Stimulated activated naive CD8-positive, alpha-beta T cell treated with anti-CD3 and anti-CD28 coated beads, Interleukin-15, Interleukin-2, amounts not matched to agents 100 ng/mL and 50 ng/mL, for 24 hours (primary cell): ENCODE measurements around the gene PEX6.

ENCODE experiments used
- H3K27ac Mint-ChIP-seq: one replicate; pipeline ENCODE4 v1.8.0; 2021; ENCODE audit warnings: mild to moderate bottlenecking, mixed read lengths
- H3K27me3 Mint-ChIP-seq: one replicate; pipeline ENCODE4 v1.8.0; 2021; ENCODE audit warnings: mixed read lengths
- H3K36me3 Mint-ChIP-seq: one replicate; pipeline ENCODE4 v1.8.0; 2021; ENCODE audit warnings: low read depth, mixed read lengths
- H3K4me1 Mint-ChIP-seq: one replicate; pipeline ENCODE4 v1.8.0; 2021; ENCODE audit warnings: low read depth, mixed read lengths
- H3K4me3 Mint-ChIP-seq: one replicate; pipeline ENCODE4 v1.8.0; 2021; ENCODE audit warnings: mild to moderate bottlenecking, mixed read lengths
- H3K9me3 Mint-ChIP-seq: one replicate; pipeline ENCODE4 v1.8.0; 2021; ENCODE audit warnings: mixed read lengths

The PEX6 gene

GRCh38 chr6:42938987-42939809, 39.8 kb downstream of the PEX6 start:
- peaks cover 16% of the 10 kb centered on the region for H3K4me1 Mint-ChIP-seq
- H3K4me3 Mint-ChIP-seq = no peak overlapping the region
- no peaks in the 10 kb centered on the region for H3K27me3 Mint-ChIP-seq
- H3K9me3 Mint-ChIP-seq = no peaks in the 10 kb centered on the region
- peak overlapping the region; percentile 31 for H3K27ac Mint-ChIP-seq
- H3K36me3 Mint-ChIP-seq = peaks cover 72% of the 10 kb centered on the region

GRCh38 chr6:42938428-42938796, 40.6 kb downstream of the PEX6 start:
- Mint-ChIP-seq H3K36me3 (peaks cover 74% of the 10 kb centered on the region), H3K27me3 (no peaks in the 10 kb centered on the region), H3K27ac (no peak overlapping the region)

GRCh38 chr6:42937548-42938427, 41.2 kb downstream of the PEX6 start:
- Mint-ChIP-seq H3K27me3 (no peaks in the 10 kb centered on the region), H3K36me3 (peaks cover 79% of the 10 kb centered on the region), H3K9me3 (no peaks in the 10 kb centered on the region), H3K27ac (peak overlapping the region; percentile 10), H3K4me1 (peaks cover 31% of the 10 kb centered on the region), H3K4me3 (no peak overlapping the region)

More at GRCh38 chr6:42938428-42938796, 40.6 kb downstream of the PEX6 start:
- Mint-ChIP-seq H3K4me1 (peaks cover 24% of the 10 kb centered on the region), H3K4me3 (no peak overlapping the region), H3K9me3 (no peaks in the 10 kb centered on the region)

GRCh38 chr6:42936398-42936797, 42.6 kb downstream of the PEX6 start:
- H3K27ac Mint-ChIP-seq = peak overlapping the region; percentile 14
- H3K36me3 Mint-ChIP-seq = peaks cover 88% of the 10 kb centered on the region
- H3K4me1 Mint-ChIP-seq = peaks cover 43% of the 10 kb centered on the region
- no peaks in the 10 kb centered on the region for H3K9me3 Mint-ChIP-seq
- H3K4me3 Mint-ChIP-seq = no peak overlapping the region
- no peaks in the 10 kb centered on the region for H3K27me3 Mint-ChIP-seq

GRCh38 chr6:42935322-42935721, 43.7 kb downstream of the PEX6 start:
- H3K4me1 Mint-ChIP-seq = peaks cover 52% of the 10 kb centered on the region
- peak overlapping the region; percentile 75 for H3K27ac Mint-ChIP-seq
- no peaks in the 10 kb centered on the region for H3K27me3 Mint-ChIP-seq
- peaks cover 85% of the 10 kb centered on the region for H3K36me3 Mint-ChIP-seq
- H3K9me3 Mint-ChIP-seq = no peaks in the 10 kb centered on the region
- H3K4me3 Mint-ChIP-seq = no peak overlapping the region

GRCh38 chr6:42933205-42933604, 45.8 kb downstream of the PEX6 start:
- H3K4me3 Mint-ChIP-seq = peak overlapping the region; percentile 92
- H3K4me1 Mint-ChIP-seq = peaks cover 61% of the 10 kb centered on the region
- peak overlapping the region; percentile 97 for H3K27ac Mint-ChIP-seq
- H3K27me3 Mint-ChIP-seq = no peaks in the 10 kb centered on the region
- no peaks in the 10 kb centered on the region for H3K9me3 Mint-ChIP-seq
- peaks cover 70% of the 10 kb centered on the region for H3K36me3 Mint-ChIP-seq

GRCh38 chr6:42932412-42932811, 46.6 kb downstream of the PEX6 start:
- Mint-ChIP-seq H3K9me3 (no peaks in the 10 kb centered on the region), H3K4me1 (peaks cover 62% of the 10 kb centered on the region), H3K27ac (peak overlapping the region; percentile 97), H3K36me3 (peaks cover 62% of the 10 kb centered on the region), H3K27me3 (no peaks in the 10 kb centered on the region), H3K4me3 (peak overlapping the region; percentile 92)

GRCh38 chr6:42929821-42930360, 49.1 kb downstream of the PEX6 start:
- H3K4me1 Mint-ChIP-seq = peaks cover 51% of the 10 kb centered on the region

GRCh38 chr6:42928986-42929820, 49.8 kb downstream of the PEX6 start, which contains the start of gene CNPY3:
CNPY3 (plus strand) TSS chr6:42929480; CDS start chr6:42929571, 91 bp downstream.
- H3K9me3 Mint-ChIP-seq = no peaks in the 10 kb centered on the region
- H3K36me3 Mint-ChIP-seq = peaks cover 30% of the 10 kb centered on the region
- H3K4me1 Mint-ChIP-seq = peaks cover 45% of the 10 kb centered on the region
- no peaks in the 10 kb centered on the region for H3K27me3 Mint-ChIP-seq
- H3K4me3 Mint-ChIP-seq = peak within 1 kb of the TSS; percentile 92
- H3K27ac Mint-ChIP-seq = peak within 1 kb of the TSS; percentile 97

More at GRCh38 chr6:42929821-42930360, 49.1 kb downstream of the PEX6 start:
- Mint-ChIP-seq H3K27me3 (no peaks in the 10 kb centered on the region), H3K36me3 (peaks cover 37% of the 10 kb centered on the region), H3K9me3 (no peaks in the 10 kb centered on the region), H3K4me3 (peak overlapping the region; percentile 92), H3K27ac (peak overlapping the region; percentile 97)

GRCh38 chr6:42925248-42925857, 53.6 kb downstream of the PEX6 start:
- Mint-ChIP-seq H3K4me3 (no peak overlapping the region), H3K27ac (peak overlapping the region; percentile 43), H3K27me3 (no peaks in the 10 kb centered on the region), H3K9me3 (no peaks in the 10 kb centered on the region), H3K36me3 (no peaks in the 10 kb centered on the region), H3K4me1 (peaks cover 9% of the 10 kb centered on the region)

GRCh38 chr6:42923666-42924065, 55.3 kb downstream of the PEX6 start:
- Mint-ChIP-seq H3K27ac (no peak overlapping the region), H3K36me3 (no peaks in the 10 kb centered on the region), H3K9me3 (no peaks in the 10 kb centered on the region), H3K4me1 (peaks cover 6% of the 10 kb centered on the region), H3K4me3 (no peak overlapping the region), H3K27me3 (no peaks in the 10 kb centered on the region)

GRCh38 chr6:42921801-42922200, 57.2 kb downstream of the PEX6 start:
- Mint-ChIP-seq H3K4me1 (no peaks in the 10 kb centered on the region), H3K27me3 (no peaks in the 10 kb centered on the region), H3K27ac (no peak overlapping the region), H3K9me3 (no peaks in the 10 kb centered on the region), H3K36me3 (no peaks in the 10 kb centered on the region), H3K4me3 (no peak overlapping the region)

- no peaks in the 10 kb centered on the region for H3K36me3 Mint-ChIP-seq
- H3K4me3 Mint-ChIP-seq = no peak overlapping the region
- no peak overlapping the region for H3K27ac Mint-ChIP-seq
- peaks cover 2% of the 10 kb centered on the region for H3K4me1 Mint-ChIP-seq
- peaks cover 6% of the 10 kb centered on the region for H3K27me3 Mint-ChIP-seq
- H3K9me3 Mint-ChIP-seq = no peaks in the 10 kb centered on the region
Measured at GRCh38 chr6:42916288-42916687, 62.7 kb downstream of the PEX6 start.

- Mint-ChIP-seq H3K27me3 (peaks cover 8% of the 10 kb centered on the region), H3K36me3 (no peaks in the 10 kb centered on the region), H3K27ac (no peak within 1 kb of the TSS), H3K4me1 (peaks cover 5% of the 10 kb centered on the region), H3K9me3 (no peaks in the 10 kb centered on the region), H3K4me3 (no peak within 1 kb of the TSS)
Measured at GRCh38 chr6:42915732-42916131, 63.2 kb downstream of the PEX6 start, which contains the start of gene PTCRA. PTCRA (plus strand) TSS chr6:42916053; CDS start chr6:42916070, 17 bp downstream.
